GM12878 (cell line): ENCODE results near the gene ZNF771. TPM values are rescaled to one million over a fixed set of nuclear protein-coding genes. Genes with fewer than 3 reads are reported as not detected.

Source experiments
- ATAC-seq: fragments of 200-7000 bp; cut with Tn5 transposase; 3 replicates; pipeline ENCODE4 v1.9.1; 2020; ENCODE audit warnings: mild to moderate bottlenecking, moderate library complexity
- BruUV-seq: library from RNA; stranded (reverse); fragments of 400-500 nt; replicated peaks from 2 replicates; lab custom pipeline; 2021; lab: Mats Ljungman, UMichigan
- CTCF ChIA-PET: fragments of 300-600 bp; sonication (Branson Sonifier 250); formaldehyde crosslinking; extraction: SDS; loops from one replicate; lab custom pipeline; 2021; ENCODE audit warnings: inconsistent platforms; lab: Yijun Ruan, JAX
- POLR2A ChIA-PET: fragments of 350-600 bp; formaldehyde crosslinking; extraction: SDS; loops from one replicate; lab custom pipeline; 2021; ENCODE audit warnings: inconsistent platforms; lab: Charles Lee
- RAD21 ChIA-PET: fragments of 300-600 bp; sonication (Branson Sonifier 250); formaldehyde crosslinking; loops from one replicate; lab custom pipeline; 2023; ENCODE audit warnings: antibody characterized with exemption; ENCODE audit not compliant: unreplicated experiment; lab: Charles Lee
- SMC1A ChIA-PET: fragments of 300-600 bp; sonication (Branson Sonifier 250); formaldehyde crosslinking; loops from one replicate; lab custom pipeline; 2023; ENCODE audit not compliant: unreplicated experiment, uncharacterized antibody; lab: Charles Lee
- DNase-seq: peaks from one replicate; pipeline ENCODE4 v3.0.0-alpha.2; 2011; ENCODE audit warnings: low read depth, low spot score
- FAIRE-seq: peaks from 3 replicates; lab custom pipeline; 2011; peaks lifted over from hg19 to GRCh38; lab: Jason Lieb, UNC
- H2AFZ ChIP-seq: 2 replicates; pipeline ENCODE4 v1.6.0; 2011; ENCODE audit warnings: low read depth, low read length, control low read depth; ENCODE audit not compliant: control insufficient read depth
- H3K27ac ChIP-seq: 2 replicates; pipeline ENCODE4 v1.5.1; 2011; ENCODE audit warnings: control low read depth; ENCODE audit not compliant: control insufficient read depth, insufficient read depth
- H3K27me3 ChIP-seq, 2 experiments: replicated peaks in 1 of 2; 2 replicates each; pipeline versions ENCODE4 v1.6.0 to v1.6.1; 2011; ENCODE audit warnings: low read length in 1 of 2; ENCODE audit not compliant: control insufficient read depth in 2 of 2, insufficient read depth in 2 of 2
- H3K36me3 ChIP-seq, 2 experiments: 2 replicates each; pipeline ENCODE4 v1.5.1; 2011; ENCODE audit warnings: low read length in 1 of 2; ENCODE audit not compliant: control insufficient read depth in 2 of 2, insufficient read depth in 2 of 2
- H3K4me1 ChIP-seq: 2 replicates; pipeline ENCODE4 v1.6.1; 2011; ENCODE audit warnings: mild to moderate bottlenecking, low read length, moderate library complexity, mixed read lengths; ENCODE audit not compliant: control insufficient read depth, insufficient read depth
- H3K4me2 ChIP-seq: 2 replicates; pipeline ENCODE4 v1.6.0; 2011; ENCODE audit warnings: control low read depth; ENCODE audit not compliant: control insufficient read depth, insufficient read depth
- H3K4me3 ChIP-seq: fragments of 200-600 bp; sonication (generic); 2 replicates; pipeline ENCODE4 v1.5.1; 2016
- H3K79me2 ChIP-seq: 2 replicates; pipeline ENCODE4 v1.6.0; 2011; ENCODE audit warnings: low read length; ENCODE audit not compliant: control insufficient read depth, insufficient read depth
- H3K9ac ChIP-seq: 2 replicates; pipeline ENCODE4 v1.8.0; 2011; ENCODE audit warnings: low read length, control low read depth, mixed read lengths; ENCODE audit not compliant: control insufficient read depth, insufficient read depth
- H3K9me3 ChIP-seq: replicated peaks from 3 replicates; pipeline ENCODE4 v1.5.1; 2011; ENCODE audit warnings: mild to moderate bottlenecking, low read length; ENCODE audit not compliant: control insufficient read depth, insufficient read depth
- H4K20me1 ChIP-seq: 2 replicates; pipeline ENCODE4 v1.6.0; 2011; ENCODE audit not compliant: control insufficient read depth, insufficient read depth
- ELK1 ChIP-seq: IDR thresholded peaks from 2 replicates; pipeline ENCODE4 v1.6.1; 2012; ENCODE audit warnings: low read depth, low read length, improper control_type of control experiment
- FOS ChIP-seq: IDR thresholded peaks from 3 replicates; pipeline ENCODE4 v1.6.1; 2011; ENCODE audit warnings: borderline replicate concordance; ENCODE audit not compliant: insufficient read length; ENCODE audit errors: extremely low read depth
- MLLT1 ChIP-seq: fragments of 450-650 bp; IDR thresholded peaks from 2 replicates; pipeline ENCODE4 v1.6.1; 2016; ENCODE audit warnings: mild to moderate bottlenecking
- NFXL1 ChIP-seq: fragments of 450-650 bp; IDR thresholded peaks from 2 replicates; pipeline ENCODE4 v1.6.1; 2017; ENCODE audit warnings: antibody characterized with exemption, mild to moderate bottlenecking, borderline replicate concordance
- RB1 ChIP-seq: fragments of 450-650 bp; formaldehyde crosslinking; IDR thresholded peaks from 2 replicates; pipeline ENCODE4 v1.6.1; 2017; ENCODE audit warnings: mild to moderate bottlenecking, borderline replicate concordance
- SIX5 ChIP-seq: IDR thresholded peaks from 2 replicates; pipeline ENCODE4 v1.6.1; 2011; ENCODE audit warnings: mild to moderate bottlenecking, low read depth, low read length, moderate library complexity; ENCODE audit not compliant: severe bottlenecking
- TAF1 ChIP-seq: IDR thresholded peaks from 2 replicates; pipeline ENCODE4 v1.6.1; 2011; ENCODE audit warnings: mild to moderate bottlenecking, low read depth, low read length, borderline replicate concordance
- ZBED1 ChIP-seq: IDR thresholded peaks from 2 replicates; pipeline ENCODE4 v1.6.1; 2016; ENCODE audit warnings: borderline replicate concordance
- WGBS: methylation state at CpG from one replicate; pipeline ENCODE4 v1.1.6; 2016; ENCODE audit warnings: low lambda C conversion rate; ENCODE audit not compliant: insufficient replicate concordance, insufficient coverage; ENCODE audit errors: missing lambda C conversion rate; 5-methylcytosine and 5-hydroxymethylcytosine counted together
- in situ Hi-C: fragments of 300-500 bp; cut with MboI; formaldehyde crosslinking; loops from 9 replicates; pipeline ENCODE4 v1.14.3; 2018; ENCODE audit warnings: mixed read lengths
- intact Hi-C: fragments of 100-400 bp; cut with micrococcal nuclease; formaldehyde crosslinking; loops from one replicate; pipeline ENCODE4 v1.14.2; 2022; ENCODE audit not compliant: unreplicated experiment
- polyA plus RNA-seq, 11 experiments: library from polyadenylated mRNA; depleted of rRNA in 4 of 11; unstranded in 6 of 11; stranded (reverse) in 5 of 11; fragments of >200 nt; fragmentation: Nextera tagmentation in 4 of 11; fragmentation: Illumina TruSeq in 1 of 11; extraction: Ambion mirVana in 4 of 11; extraction: Trizol in 1 of 11; gene quantifications; 1 replicate in 1 of 11; 2 replicates in 10 of 11; pipeline versions ENCODE4 v1.2.1 to v1.2.3, GENCODE V29; 2011 to 2016; ENCODE audit warnings: inconsistent platforms in 2 of 11, missing spikeins in 2 of 11, low read depth in 1 of 11
- total RNA-seq, 4 experiments: library from RNA; depleted of rRNA in 3 of 4; stranded (reverse); fragments of >200 nt in 3 of 4; fragmentation: Illumina TruSeq in 1 of 4; extraction: Trizol in 1 of 4; gene quantifications; 2 replicates each; pipeline versions ENCODE4 v1.2.1 to v1.2.3, GENCODE V29; 2013 to 2021

Gene ZNF771
- total and polyA plus RNA-seq, 10 of the 15 experiments (the other 5 are each of a cell fraction or from before 2014, with no cell fraction given) = 0.98 to 7.6 (median 3.7) TPM

DNA sequence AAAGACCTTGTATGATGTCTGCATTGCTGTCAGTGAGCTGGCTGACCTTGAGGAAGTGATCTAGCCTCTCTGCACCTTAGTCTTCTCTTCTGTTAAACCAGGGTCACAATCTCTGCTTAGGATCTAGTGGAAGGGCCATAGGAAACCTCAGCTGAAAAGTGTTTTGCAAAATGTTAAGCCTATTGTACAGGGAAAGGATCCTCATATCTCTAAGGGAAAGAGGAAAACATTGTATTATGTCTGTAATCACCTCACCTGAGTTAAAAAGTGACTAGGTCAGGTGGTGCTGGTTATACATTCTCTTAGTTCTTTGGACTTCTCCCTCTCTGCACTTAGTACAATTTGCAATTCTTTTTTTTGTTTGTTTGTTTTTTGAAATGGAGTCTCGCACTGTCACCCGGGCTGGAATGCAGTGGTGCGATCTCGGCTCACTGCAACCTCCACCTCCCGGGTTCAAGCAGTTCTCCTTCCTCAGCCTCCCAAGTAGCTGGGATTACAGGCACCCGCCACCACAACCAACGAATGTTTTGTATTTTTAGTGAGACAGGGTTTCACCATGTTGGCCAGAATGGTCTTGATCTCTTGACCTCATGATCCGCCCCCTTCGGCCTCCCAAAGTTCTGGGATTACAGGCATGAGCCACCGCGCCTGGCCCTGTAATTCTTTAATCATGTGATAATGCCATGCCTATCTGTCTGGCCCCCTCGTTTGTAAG lies 40.3 kb downstream of the ZNF771 start:
- H3K9me3 ChIP-seq = no peaks in the 10 kb centered on the region
- no peak overlapping the region for H3K27ac ChIP-seq
- no peak for DNase-seq
- ATAC-seq = no peak
- TF ChIP-seq NFXL1 (no peak), ZBED1 (no peak), ELK1 (no peak), SIX5 (no peak), MLLT1 (0 out of 2 replicates have a peak, but pooled peaks have one; percentile 14), TAF1 (no peak), FOS (no peak), RB1 (no peak)
- ChIA-PET SMC1A (interaction anchor here (0.6 to 19.4 kb wide), 9 partner anchors 10 to 161 kb away, joined by 3 to 431 read pairs (median 4); partner anchors contain the start of genes DCTPP1 and ITGAL), POLR2A (interaction anchor here (0.5 to 5.4 kb wide), 12 partner anchors 7 to 111 kb away, joined by 3 to 31 read pairs (median 4); partner anchors contain the start of genes ZNF48 and ZNF747), RAD21 (interaction anchor here (0.6 to 4.0 kb wide), 6 partner anchors 10 to 168 kb away, joined by 3 to 44 read pairs (median 8); partner anchors contain the start of genes DCTPP1, ITGAL and ZNF747), CTCF (interaction anchor here (1.2 to 8.2 kb wide), 10 partner anchors 10 to 150 kb away, joined by 3 to 60 read pairs (median 7); partner anchors contain the start of genes DCTPP1, ITGAL and ZNF747)
- peaks cover 18% of the 10 kb centered on the region for H3K79me2 ChIP-seq
- 86% methylated on average over 12 of the region's 12 CpGs for WGBS
- no peak overlapping the region for H3K4me2 ChIP-seq
- intact Hi-C loops = loop anchor here (5.0 kb wide), 1 partner anchor 90 kb away; no protein-coding TSS in a partner anchor
- in situ Hi-C loops = no loop called here
- H3K9ac ChIP-seq = no peak overlapping the region
- no peak overlapping the region for H2AFZ ChIP-seq
- no peaks in the 10 kb centered on the region for H4K20me1 ChIP-seq
- no TSS peak for BruUV-seq
- FAIRE-seq = no peak
- H3K4me3 ChIP-seq = no peak overlapping the region
- no peaks in the 10 kb centered on the region for H3K27me3 ChIP-seq
- peaks cover 0 to 2% of the 10 kb centered on the region in 2 experiments; a peak in 3 of 4 replicates for H3K36me3 ChIP-seq
- H3K4me1 ChIP-seq = peaks cover 18% of the 10 kb centered on the region
